ENCODE measurements around the gene SNRPD3. TPM values are rescaled to one million over a fixed set of nuclear protein-coding genes. Genes with fewer than 3 reads are reported as not detected.

SNRPD3 gene
- total RNA-seq, 1 experiment from 2014 or later: 180 TPM

GRCh38 chr22:24510637-24511625 is 44.9 kb upstream of the SNRPD3 start:
- H3K4me1 Mint-ChIP-seq (ENCODE audit: low read depth, unreplicated experiment): peaks cover 43% of the 10 kb centered on the region
- H3K36me3 Mint-ChIP-seq (ENCODE audit: insufficient read depth, unreplicated experiment): no peaks in the 10 kb centered on the region
- DNase-seq: no peak
- CTCF ChIA-PET: no interaction called here
- no peak for TF ChIP-seq CTCF (IDR thresholded peaks at IDR 0.05; ENCODE audit: unreplicated experiment)
- no TSS peak for BruUV-seq (replicated peaks)
- H3K9me3 Mint-ChIP-seq (ENCODE audit: low read depth, unreplicated experiment): no peaks in the 10 kb centered on the region
- intact Hi-C loops (cut with micrococcal nuclease; ENCODE audit: unreplicated experiment): no loop called here
- H3K27me3 Mint-ChIP-seq (ENCODE audit: unreplicated experiment): no peaks in the 10 kb centered on the region
- H3K27ac Mint-ChIP-seq (ENCODE audit: unreplicated experiment): no peak overlapping the region
- H3K4me3 Mint-ChIP-seq (ENCODE audit: low read depth, unreplicated experiment): no peak overlapping the region

GRCh38 chr22:24512043-24512442 is 43.8 kb upstream of the SNRPD3 start:
- no peaks in the 10 kb centered on the region for H3K9me3 Mint-ChIP-seq (ENCODE audit: low read depth, unreplicated experiment)
- no peak for DNase-seq
- no peak overlapping the region for H3K27ac Mint-ChIP-seq (ENCODE audit: unreplicated experiment)
- no peak for TF ChIP-seq CTCF (IDR thresholded peaks at IDR 0.05; ENCODE audit: unreplicated experiment)
- H3K36me3 Mint-ChIP-seq (ENCODE audit: insufficient read depth, unreplicated experiment): no peaks in the 10 kb centered on the region
- peaks cover 42% of the 10 kb centered on the region for H3K4me1 Mint-ChIP-seq (ENCODE audit: low read depth, unreplicated experiment)
- no peak overlapping the region for H3K4me3 Mint-ChIP-seq (ENCODE audit: low read depth, unreplicated experiment)
- intact Hi-C loops (cut with micrococcal nuclease; ENCODE audit: unreplicated experiment): no loop called here
- CTCF ChIA-PET: no interaction called here
- no TSS peak for BruUV-seq (replicated peaks)
- no peaks in the 10 kb centered on the region for H3K27me3 Mint-ChIP-seq (ENCODE audit: unreplicated experiment)

- intact Hi-C loops (cut with micrococcal nuclease; ENCODE audit: unreplicated experiment): no loop called here
- H3K27me3 Mint-ChIP-seq (ENCODE audit: unreplicated experiment): no peaks in the 10 kb centered on the region
Measured at GRCh38 chr22:24513378-24514240, 42.2 kb upstream of the SNRPD3 start.

More at GRCh38 chr22:24513378-24514240, 42.2 kb upstream of the SNRPD3 start:
- no peak for DNase-seq
- Mint-ChIP-seq H3K4me1 (ENCODE audit: low read depth, unreplicated experiment) (peaks cover 36% of the 10 kb centered on the region), H3K36me3 (ENCODE audit: insufficient read depth, unreplicated experiment) (no peaks in the 10 kb centered on the region), H3K4me3 (ENCODE audit: low read depth, unreplicated experiment) (no peak overlapping the region), H3K9me3 (ENCODE audit: low read depth, unreplicated experiment) (no peaks in the 10 kb centered on the region), H3K27ac (ENCODE audit: unreplicated experiment) (no peak overlapping the region)
- CTCF ChIA-PET: interaction anchor here (1.0 kb wide), 1 partner anchor 42 kb away, joined by 3 read pairs; the partner anchor contains the start of gene GUCD1
- TF ChIP-seq CTCF (IDR thresholded peaks at IDR 0.05; ENCODE audit: unreplicated experiment): no peak
- BruUV-seq (replicated peaks): no TSS peak

Data from Calu3 (cell line).